GM19238 (cell line): ENCODE data around the gene FOXD2.
"Not testable (repeated sequence)": the region's sequence is repeated elsewhere in the genome, so short reads cannot be mapped to it uniquely, and the experiment has no call there.

Source experiments
- DNase-seq: peaks from one replicate; pipeline ENCODE4 v3.0.0; 2011; ENCODE audit warnings: low spot score; ENCODE audit not compliant: insufficient read length

FOXD2 gene

DNA sequence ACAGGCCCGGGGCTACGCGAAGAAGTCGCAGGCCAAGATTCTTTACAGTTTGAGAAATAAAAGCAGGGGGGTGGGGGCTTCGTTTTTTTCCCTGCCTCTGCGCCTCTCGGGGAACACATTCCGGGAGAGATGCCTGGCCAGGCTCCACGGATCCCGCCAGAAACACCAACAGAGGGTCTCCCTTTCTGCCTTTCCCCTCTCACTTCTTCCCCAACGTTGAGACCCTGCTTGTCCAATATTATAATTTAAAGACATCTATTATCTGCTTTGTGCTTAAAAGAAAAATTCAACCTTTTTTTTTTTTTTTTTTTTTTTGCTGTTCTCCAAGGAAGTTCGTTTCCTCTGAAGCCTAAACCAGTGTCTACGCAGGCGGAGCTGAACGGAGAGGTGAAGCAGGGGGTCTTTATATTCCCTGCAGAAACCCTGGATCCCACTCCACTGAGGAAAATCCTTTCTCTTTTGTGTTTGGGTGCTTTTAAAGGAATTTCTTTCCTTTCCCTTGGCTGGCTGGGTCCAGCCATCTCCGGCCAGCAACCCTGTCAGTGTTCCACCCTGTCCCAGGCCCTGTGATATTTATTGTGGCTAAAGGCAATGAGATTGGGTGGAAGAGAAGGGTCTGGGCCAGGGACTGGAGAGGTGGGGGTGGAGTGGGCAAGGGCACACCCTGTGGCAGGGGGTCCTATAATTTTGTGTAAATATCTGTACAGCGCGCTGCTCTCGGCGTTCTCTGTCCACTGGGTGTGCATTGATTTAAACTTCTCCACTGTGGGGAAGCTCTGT is 2.2 kb downstream of the FOXD2 start:
- DNase-seq, result no peak

DNA sequence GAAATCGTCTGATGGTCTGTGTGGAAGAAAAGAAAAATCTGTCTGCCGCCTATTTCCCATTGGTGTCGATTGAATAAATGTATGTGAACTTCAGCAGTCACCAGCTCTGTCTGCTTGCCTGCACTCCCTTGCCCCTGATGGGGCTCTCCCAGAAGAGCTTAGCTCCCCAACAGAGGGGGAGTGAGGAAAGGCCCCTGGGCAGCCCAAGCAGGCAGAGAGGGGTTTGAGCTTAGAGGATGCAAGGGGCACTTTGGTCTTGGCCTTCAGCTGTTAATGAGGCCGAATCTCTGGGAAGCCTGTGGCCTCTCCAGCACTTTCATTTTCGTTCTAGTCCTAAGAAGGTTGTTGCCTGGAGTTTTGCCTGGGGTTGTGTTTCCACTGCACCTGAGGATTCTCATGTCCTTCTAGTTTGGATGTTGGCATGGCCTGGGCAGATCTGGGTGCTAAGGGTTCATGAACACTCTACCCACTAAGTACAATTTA is 2.8 kb downstream of the FOXD2 start:
- DNase-seq, result no peak

DNA sequence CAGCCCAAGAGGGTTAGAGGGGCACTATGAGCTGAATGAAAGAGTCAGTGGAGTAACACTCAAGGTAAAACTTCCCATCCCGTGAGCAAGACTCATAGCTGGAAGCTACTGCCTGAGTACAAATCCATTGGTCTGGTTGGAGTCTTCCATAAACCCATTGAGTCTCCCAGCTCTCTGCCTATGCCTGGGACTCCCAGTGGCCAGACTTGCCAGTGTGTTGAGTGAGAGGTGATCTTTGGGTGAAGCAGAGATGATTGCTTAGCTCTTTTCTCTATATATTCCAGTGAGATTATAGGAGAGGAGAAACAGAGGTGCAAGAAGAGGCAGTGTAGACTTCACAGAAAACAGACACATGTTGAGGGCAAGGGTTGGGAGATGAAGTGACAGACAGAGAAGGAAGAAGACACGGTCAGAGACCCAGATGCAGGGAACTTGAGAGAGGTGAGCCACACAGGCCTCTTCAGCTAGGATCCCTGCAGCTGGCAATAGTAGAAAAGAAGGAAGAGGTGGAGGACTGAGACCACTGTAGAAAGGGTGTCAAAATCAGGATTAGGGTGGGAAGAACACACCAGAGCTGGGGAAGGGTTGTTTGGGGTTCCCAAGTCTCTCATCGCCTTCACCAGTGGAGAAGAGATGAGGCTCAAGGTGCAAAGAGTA is 3.7 kb downstream of the FOXD2 start:
- DNase-seq, result no peak

DNA sequence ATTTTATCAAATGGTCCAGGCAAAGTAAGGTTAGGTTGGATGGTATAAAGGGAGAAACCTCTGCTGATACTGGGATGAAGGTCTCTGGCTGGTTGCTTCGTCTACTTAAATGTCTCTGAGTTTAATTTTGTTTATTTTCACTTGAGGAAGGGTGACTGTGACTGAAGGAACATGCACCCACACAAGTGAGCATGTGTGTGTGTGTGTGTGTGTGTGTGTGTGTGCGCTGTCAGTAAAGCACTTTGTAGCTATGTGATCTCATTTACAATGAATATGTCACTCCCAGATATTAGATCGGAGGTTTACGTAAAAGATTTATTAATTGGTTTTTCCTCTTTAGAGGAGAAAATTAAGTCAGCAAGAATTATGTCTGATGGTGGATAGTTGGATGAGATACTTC is 4.4 kb downstream of the FOXD2 start:
- DNase-seq, result no peak

DNA sequence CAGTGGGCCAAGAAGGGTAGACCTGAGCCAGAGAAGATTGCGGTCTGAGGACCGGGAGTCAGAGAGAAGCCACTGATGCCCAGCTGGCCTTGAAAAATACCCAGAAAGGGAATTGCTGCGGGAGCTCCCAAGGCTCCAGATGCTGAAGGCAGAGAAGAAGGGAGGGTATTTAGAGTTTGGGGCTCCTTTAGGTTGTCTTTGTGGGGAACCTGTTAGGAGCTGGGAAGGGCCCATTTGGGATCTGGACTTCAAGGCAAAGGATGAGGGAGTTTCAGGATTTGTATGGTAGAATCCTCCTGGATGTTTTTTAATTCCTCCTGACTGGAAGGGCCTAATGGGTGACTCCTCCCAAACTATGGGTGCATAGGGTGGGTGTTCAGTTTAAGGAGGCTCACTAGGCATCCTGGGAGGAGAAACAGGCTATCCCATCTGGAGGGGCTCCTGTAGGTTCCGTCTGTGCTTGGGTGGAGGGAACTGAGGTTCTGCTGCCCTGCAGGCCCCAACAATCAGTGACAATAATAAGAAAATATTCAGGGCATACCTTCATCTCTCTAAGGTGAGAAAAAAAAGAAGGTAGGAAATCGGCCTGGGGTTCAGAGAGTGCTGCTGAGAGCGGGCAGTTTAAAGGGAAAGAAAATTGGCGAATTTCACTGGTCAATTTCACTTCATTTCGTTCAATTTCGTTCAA is 5.1 kb downstream of the FOXD2 start:
- no peak for DNase-seq

DNA sequence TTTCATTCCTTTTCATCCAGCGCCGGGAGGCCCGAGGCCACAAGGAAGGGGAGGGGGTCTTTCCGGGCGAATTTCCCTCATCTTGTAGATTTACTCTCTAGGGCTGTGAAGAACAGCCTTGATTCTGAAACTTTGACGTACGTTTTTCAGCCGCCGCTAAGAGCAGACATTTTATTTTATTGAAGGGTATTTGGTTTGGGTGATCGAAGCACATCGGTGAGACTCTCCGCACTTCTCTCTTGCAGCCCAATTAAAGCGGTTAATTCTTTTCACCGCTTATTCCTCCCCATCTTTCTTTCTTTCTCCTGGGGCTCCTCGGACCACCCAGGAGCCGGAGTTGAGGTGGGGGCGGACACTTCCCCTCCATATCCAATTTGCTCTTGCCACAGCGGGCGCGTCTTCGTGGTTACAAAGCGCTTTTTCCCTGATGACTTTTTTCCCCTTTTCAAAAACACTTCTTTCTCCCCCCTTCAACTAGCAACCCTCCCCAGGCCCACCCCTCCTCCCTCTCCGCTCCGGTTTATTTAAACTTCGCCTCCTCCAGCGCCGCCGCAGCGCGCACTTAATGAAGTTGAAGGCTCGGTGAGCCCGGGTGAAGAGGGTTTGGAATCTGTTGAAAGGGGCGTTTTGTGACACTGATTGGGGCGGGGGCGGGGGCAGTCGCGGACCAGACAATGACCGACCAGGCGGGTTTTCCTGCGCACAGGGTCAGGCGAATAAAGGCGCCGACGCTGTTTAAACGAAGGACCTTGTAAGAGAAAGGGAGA is 5.9 kb downstream of the FOXD2 start:
- no peak for DNase-seq

DNA sequence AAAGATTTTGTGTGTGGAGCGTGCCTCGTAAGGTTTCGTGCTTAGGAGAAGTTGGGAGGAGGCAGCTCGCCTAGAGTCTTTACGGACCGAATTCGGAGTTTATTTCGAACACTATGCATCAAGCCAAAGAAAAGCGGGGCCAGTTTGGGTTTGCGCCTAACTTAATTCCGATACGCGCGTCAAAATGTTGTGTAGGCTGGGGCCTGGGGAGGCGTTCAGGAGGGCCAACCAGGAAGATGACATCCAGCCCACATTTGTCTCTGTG is 6.4 kb downstream of the FOXD2 start:
- DNase-seq, result no peak

DNA sequence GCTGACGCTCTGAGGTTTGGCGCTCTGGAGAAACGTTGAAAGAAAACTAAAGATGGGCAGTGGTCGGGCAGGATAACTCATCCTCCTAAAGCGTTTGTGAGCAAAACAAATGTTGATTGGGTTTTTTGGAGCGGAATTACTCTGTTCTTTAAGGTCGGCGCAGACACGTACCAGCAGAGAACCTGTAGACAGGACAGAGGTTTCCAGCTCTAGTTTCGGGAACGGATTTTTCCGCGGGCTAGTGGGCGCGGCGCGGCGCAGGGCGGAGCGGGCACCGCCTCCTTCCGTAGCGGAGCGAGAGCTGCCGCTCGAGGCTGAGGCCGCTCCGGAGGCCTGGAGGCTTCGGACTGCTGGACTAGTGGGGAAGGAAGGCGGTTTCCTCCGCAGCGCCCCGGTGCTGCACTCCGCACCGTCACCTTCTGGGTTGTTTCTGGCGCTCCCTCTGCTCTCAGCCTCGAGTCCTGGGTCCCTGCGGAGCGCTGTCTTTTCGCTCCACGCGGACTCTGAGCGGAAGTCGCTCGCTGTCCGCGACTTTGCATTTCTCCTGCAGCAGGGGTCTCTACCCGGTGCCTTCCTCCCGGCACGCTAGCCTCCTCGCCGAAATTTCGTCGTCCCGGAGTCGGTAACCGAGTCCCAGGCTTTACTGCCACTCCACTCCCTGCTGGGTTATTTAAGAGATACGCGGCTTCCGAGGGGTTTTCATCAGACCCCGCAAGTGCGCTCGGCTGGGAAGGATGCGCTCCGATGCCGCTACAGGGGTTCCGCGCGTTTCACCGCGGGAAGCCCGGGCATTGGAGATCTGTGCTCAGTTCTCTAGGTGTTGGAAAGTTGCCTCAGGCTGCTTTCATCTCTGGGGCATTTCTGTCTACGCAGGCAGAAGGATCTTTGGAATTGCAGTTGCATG is 7.0 kb downstream of the FOXD2 start:
- no peak for DNase-seq

DNA sequence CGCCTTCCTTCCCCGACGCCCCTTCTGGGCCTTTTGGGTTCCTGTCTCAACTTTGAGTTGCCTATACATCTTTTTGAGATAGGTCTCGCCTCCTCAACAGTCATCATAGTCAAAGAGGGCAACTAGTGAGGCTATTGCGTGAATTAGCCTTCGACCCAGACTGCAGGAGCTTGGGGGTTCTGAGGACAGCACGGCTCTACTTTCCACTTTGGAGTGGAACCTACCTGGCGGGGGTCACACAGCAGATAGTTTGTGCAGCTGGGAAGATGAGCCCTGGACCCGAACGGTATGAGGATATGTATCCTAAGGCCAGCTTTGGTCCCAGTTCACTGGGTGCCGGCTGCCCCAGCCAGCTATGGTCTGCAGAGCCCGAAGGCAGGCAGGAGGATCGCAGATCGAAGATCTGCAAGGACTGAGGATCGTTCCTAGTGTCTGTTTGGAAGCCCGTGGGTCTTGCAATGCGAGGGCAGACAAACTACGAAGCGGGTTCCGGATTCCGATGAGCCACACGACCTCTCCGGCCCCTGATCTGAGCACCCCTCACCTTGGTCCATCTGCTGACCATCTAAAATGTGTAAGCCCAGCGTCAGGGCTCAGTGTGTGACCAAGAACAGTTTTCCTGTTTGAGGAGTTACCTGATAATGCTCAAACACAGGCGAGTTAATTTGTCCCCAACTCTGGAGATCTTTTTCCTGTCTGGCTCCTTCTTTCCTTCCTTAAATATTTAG is 8.1 kb downstream of the FOXD2 start:
- DNase-seq, result no peak

DNA sequence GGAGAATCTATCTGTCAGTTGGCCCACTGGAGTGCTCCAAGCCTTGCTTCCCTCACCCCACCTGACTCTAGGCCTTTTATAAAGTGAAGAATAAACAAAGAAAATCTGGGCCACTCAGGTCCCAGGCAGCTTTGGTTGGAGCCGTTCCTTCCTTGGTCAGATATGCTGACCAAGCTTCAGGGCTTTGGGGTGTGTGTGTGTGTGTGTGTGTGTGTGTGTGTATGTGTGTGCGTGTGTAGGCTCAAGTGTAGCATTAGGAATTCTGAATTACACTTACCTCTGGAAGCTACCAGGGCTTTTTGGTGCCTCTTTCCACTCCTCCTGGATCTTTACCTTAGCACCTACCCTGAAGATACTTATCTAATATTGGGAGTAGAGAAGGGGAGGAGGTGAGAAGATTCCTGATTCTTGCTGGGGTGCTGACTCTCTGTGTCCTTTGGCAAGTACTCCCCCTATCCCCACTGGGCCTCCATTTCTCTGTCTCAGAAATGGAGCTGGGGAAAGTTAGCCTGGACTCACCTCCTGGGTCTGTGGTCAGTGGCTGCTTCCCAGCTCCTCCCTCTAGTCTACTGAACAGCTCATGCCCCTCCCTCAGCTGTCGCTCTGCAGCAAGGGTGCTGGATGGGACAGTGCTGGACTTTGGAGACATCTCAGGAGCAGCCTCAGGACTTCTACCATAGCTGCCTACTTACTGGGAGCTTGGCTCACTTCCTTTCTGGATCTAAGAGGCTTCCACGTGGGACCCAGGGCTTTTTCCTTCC is 10.8 kb downstream of the FOXD2 start:
- no peak for DNase-seq

DNA sequence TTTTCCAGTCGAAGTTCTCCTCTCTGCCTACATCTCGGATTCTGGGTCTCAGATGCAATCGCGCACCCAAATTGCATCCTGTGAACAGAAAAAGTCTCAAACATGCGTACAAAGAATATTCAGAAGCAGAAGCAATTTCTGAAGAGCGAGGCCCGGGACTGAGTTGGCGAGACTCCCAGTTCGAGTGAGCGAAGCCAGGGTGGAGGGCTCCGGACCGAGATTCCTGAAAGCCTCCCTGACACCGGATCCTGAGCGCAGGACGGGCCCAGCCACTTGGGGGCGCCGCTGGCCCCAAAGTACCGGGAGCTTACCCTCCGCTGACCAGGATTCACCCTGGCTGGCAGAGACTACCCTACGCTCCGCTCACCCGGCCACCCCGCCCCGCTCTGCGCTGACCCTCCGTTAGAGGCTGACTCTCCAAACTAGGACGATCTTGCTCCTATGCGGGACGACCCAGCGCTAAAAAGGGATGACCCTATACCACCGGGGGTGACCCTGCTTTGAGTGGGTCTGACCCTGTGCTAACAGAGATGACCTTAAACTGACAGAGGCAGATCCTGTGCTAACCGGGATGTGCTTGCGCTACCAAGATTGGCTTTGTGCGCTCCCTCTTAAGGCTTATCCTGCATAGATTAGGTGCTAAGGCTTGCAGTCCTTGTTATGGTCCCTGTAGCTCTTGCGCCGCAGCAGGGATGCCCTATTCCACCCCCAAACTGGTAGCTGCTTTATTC is 12.1 kb downstream of the FOXD2 start:
- DNase-seq, result no peak

DNA sequence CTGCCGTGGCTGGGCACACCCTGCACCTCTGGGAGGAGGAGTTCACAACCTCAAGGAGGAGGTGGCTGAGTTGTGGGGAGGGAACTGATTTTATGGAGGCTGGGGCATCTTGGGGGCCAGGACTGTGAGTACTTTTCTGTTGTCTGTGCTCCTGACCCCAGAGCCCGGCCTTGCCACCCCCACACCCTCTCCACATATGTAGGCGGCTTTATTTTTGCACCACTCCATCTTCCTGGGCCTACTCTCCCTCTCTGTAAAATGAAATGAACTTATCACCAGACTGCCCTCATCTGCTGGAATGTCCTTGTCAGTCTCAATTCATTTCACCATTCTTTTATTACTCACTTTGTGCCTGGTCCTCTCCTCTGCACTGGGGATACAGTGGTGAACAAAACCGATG is 12.8 kb downstream of the FOXD2 start:
- no peak for DNase-seq

DNA sequence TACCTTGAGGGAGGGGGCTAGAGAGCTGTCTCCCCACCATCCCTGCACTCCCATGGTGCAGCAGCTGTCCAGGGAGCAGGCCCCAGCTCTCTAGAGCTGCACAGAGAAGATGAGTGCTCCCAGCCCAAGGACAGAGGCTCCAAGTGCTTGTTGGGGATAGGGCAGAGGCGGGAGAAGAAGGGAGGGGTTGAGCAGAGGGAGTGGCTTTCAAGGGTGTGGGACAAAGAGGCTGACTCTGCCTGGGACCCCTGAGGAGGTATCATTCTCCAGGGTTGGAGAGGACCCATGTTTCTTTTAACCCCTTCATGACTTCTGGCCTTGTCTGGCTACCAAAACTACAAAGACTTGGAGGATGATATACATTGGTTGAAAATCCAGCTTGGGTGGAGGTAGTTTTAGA is 14.6 kb downstream of the FOXD2 start:
- no peak for DNase-seq

DNA sequence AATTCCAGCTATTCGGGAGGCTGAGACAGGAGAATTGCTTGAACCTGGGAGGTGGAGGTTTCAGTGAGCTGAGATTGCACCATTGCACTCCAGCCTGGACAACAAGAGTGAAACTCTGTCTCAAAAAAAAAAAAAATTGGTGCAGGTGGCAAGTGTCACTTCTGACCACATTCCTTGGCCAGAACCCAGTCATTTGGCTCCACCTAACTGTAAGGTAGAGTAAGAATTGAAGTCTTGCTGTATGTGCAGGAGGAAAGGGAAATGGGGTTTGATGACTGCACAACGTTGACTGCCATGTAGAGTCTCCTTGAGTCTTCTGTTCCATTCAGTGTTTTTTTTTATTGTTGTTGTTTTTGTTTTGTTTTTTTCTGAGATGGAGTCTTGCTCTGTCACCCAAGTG is 16.1 kb downstream of the FOXD2 start:
- DNase-seq, result not testable (repeated sequence)

DNA sequence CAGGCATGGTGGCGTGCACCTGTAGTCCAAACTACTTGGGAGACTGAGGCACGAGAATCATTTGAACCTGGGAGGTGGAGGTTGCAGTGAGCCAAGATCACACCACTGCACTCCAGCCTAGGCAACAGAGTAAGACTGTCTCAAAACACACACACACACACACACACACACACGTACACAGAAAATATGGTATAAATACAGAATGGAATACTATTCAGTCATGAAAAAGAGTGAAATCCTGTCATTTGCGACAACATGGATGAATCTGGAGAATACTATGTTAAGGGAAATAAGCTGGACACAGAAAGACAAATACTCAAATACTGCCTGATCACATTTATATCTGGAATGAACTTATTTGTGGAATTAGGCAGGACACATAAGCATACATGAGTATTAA is 18.4 kb downstream of the FOXD2 start:
- no peak for DNase-seq

DNA sequence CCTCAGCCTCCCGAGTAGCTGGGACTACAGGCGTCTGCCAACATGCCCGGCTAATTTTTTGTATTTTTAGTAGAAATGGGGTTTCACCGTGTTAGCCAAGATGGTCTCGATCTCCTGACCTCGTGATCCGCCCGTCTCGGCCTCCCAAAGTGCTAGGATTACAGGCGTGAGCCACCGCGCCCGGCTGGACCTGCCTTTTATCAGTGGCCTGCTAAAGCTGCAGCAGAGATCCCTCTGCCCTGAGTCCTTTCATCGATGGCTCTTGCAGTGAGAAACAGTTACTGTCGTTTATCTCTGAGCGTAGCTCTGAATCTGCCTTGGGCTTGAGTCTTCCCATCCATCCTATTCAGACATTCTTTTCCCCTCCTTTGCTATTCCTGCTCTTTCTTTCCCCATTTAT is 19.7 kb downstream of the FOXD2 start:
- DNase-seq, result not testable (repeated sequence)

DNA sequence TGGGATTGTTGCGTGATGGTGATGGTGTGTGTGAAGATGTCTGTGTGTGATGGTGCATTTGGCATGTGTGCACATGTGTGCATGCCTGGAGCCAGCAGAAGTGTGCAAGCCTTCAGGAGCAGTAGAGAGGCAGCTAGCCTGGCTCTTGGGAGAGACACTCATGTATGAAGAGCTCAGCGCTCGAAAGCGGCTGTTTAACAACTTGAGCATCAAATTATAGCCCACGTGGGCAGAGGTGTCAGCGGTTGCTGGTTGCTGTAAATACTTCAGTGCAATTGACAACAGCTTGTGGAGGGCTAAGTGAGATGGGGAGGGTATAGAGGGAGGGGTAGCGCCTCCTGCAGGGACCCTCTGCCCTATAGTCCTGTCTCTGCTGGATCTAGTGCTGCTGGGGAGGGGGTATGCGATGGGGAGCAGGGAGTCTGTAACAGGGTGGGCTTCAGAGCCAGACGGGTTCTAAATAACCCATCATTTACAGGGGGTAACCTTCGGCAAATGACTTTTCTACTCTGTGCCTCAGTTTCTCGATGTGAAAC is 21.5 kb downstream of the FOXD2 start:
- DNase-seq, result no peak

DNA sequence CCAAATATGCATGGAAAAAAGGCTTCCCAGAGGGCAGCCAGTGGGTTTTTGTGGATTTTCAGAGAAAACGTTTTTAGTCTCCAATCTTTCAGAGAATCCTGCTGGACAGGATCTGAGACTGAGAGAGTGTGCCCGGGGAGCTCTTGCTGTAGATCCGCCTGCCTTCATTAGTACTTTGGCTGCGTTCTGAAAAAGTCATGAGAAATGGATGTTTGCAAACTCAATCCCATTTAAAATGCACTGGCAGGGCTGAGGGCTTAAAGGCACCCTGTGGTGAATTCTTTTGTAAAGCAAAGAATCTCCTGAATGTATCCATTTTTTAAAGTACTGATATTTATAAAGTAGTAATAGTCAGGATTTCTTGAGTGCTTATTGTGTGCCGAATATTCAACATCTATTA is 22.2 kb downstream of the FOXD2 start:
- DNase-seq, result no peak

DNA sequence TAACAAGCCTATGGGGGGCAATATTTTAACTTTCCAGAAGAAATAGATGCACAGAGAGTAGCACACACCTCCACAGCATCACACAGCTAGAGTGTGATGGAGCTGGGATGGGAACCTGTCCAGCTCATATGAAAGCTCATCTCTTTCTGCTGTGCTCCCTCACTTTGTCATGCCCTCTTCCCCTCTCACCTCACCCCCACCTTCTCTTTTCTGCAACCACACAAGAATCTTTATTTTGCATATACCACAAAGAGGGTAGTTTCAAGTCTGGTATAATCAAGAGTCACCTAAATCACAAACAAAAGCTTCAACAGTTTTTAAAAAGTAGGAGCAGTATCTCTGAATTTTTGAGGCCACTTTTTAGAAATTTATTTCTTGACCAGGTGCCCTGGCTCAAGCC is 22.6 kb downstream of the FOXD2 start:
- no peak for DNase-seq
